IMR-90 (cell line): ENCODE data around the gene LEKR1.

ENCODE experiments used
- CTCF ChIP-seq: conservative IDR thresholded peaks from 2 replicates; pipeline ENCODE4 v1.5.1; 2012; ENCODE audit warnings: mild to moderate bottlenecking, low read depth, low read length, improper control_type of control experiment
- ELK1 ChIP-seq: fragments of 150-350 bp; IDR thresholded peaks from 2 replicates; pipeline ENCODE4 v1.6.1; 2016; ENCODE audit warnings: low read depth, mild to moderate bottlenecking, low read length, moderate library complexity, borderline replicate concordance
- SMC3 ChIP-seq: fragments of 150-350 bp; IDR thresholded peaks from 2 replicates; pipeline ENCODE4 v1.6.1; 2016; ENCODE audit warnings: low read depth, mild to moderate bottlenecking, antibody characterized with exemption, low read length, moderate library complexity

GRCh38 chr3:156790156-156790555 lies 36.0 kb upstream of the LEKR1 start:
- TF ChIP-seq CTCF (no peak), SMC3 (no peak), ELK1 (no peak)
